ENCODE measurements around the gene NPFFR1. TPM values are rescaled to one million over a fixed set of nuclear protein-coding genes. Genes with fewer than 3 reads are reported as not detected.

The NPFFR1 gene
- total and polyA plus RNA-seq, 10 donors, result under 0.01 to 0.63 (median 0.09) TPM; not detected in 2

DNA sequence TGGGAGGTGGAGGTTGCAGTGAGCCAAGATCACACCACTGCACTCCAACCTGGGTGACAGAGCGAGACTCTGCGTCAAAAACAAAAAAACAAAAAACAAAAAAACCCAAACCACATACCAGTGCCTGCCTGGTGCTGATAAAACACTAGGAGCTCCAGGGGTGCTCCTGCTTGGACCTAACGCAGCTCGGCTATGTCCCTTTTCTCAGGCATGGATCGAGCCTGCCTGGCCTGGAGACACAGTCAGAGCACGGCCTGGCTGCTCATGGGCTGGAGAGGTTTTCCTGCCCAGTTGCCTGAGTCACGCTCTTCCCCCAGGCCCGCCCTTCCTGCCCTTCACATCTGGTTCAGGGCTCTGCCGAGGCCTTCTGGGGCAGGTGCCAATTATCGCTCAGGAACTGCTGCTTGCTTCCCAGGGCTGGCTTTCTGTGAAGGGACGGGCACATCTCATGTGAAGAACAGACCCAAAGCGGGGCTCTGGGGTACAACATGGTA is 12.6 kb upstream of the NPFFR1 start:
- TF ChIP-seq, protein P1, sequence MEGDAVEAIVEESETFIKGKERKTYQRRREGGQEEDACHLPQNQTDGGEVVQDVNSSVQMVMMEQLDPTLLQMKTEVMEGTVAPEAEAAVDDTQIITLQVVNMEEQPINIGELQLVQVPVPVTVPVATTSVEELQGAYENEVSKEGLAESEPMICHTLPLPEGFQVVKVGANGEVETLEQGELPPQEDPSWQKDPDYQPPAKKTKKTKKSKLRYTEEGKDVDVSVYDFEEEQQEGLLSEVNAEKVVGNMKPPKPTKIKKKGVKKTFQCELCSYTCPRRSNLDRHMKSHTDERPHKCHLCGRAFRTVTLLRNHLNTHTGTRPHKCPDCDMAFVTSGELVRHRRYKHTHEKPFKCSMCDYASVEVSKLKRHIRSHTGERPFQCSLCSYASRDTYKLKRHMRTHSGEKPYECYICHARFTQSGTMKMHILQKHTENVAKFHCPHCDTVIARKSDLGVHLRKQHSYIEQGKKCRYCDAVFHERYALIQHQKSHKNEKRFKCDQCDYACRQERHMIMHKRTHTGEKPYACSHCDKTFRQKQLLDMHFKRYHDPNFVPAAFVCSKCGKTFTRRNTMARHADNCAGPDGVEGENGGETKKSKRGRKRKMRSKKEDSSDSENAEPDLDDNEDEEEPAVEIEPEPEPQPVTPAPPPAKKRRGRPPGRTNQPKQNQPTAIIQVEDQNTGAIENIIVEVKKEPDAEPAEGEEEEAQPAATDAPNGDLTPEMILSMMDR (IDR thresholded peaks at IDR 0.05 in 8 of 11, conservative IDR thresholded peaks at IDR 0.05 in 3 of 11), result no peak
- TF ChIP-seq POLR2AphosphoS5 (IDR thresholded peaks at IDR 0.05), result peak; percentile 83 to 85 (median 84)
- intact Hi-C loops (cut with DNase I; ENCODE audit: low total_unique reads), result no loop called here

DNA sequence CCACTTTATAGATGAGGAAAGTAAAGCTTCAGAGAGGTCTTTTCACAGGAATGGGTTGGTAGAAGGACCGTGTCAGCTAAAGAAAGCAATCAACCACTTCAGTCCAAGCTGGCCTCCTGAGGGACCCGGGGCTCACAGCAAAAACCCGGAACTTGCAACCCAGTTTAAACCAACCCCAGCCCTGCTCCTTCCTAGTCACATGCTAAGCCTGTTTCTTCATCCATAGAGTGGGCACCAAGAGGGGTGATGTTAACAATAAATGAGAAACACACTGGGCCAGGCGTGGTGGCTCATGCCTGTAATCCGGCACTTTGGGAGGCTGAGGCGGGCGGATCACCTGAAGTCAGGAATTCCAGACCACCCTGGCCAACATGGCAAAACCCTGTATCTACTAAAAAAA is 12.1 kb upstream of the NPFFR1 start:
- intact Hi-C loops (cut with DNase I; ENCODE audit: low total_unique reads), result no loop called here
- 74 to 95% (median 83%) methylated on average over 7 of the region's 7 CpGs for WGBS, 5 donors
- H3K4me1 ChIP-seq, result peaks cover 0 to 42% (median 17%) of the 10 kb centered on the region in 6 donors
- no peaks in the 10 kb centered on the region for H3K36me3 ChIP-seq
- H3K4me3 ChIP-seq, result no peak overlapping the region
- DNase-seq, result no peak
- no peak for TF ChIP-seq POLR2A (IDR thresholded peaks at IDR 0.05)
- TF ChIP-seq, protein P1 (IDR thresholded peaks at IDR 0.05 in 8 of 11, conservative IDR thresholded peaks at IDR 0.05 in 3 of 11), result no peak
- no peak for TF ChIP-seq POLR2AphosphoS5 (IDR thresholded peaks at IDR 0.05)
- H3K27ac ChIP-seq, result peak overlapping the region; percentile 29 to 79 (median 52)
- H3K27me3 ChIP-seq (replicated peaks in 1 of 7), result no peaks in the 10 kb centered on the region
- H3K9me3 ChIP-seq, result no peaks in the 10 kb centered on the region

More for the DNA sequence above, 12.6 kb upstream of the NPFFR1 start:
- peak overlapping the region; percentile 29 to 79 (median 52) for H3K27ac ChIP-seq
- DNase-seq, result peak; percentile 88
- no peak overlapping the region for H3K4me3 ChIP-seq
- H3K36me3 ChIP-seq, result no peaks in the 10 kb centered on the region
- no peaks in the 10 kb centered on the region for H3K9me3 ChIP-seq
- H3K4me1 ChIP-seq, result peaks cover 0 to 43% (median 18%) of the 10 kb centered on the region in 6 donors
- H3K27me3 ChIP-seq (replicated peaks in 1 of 7), result no peaks in the 10 kb centered on the region
- WGBS, 5 donors, result 25 to 49% (median 30%) methylated on average over 11 to 12 of the region's 12 CpGs

DNA sequence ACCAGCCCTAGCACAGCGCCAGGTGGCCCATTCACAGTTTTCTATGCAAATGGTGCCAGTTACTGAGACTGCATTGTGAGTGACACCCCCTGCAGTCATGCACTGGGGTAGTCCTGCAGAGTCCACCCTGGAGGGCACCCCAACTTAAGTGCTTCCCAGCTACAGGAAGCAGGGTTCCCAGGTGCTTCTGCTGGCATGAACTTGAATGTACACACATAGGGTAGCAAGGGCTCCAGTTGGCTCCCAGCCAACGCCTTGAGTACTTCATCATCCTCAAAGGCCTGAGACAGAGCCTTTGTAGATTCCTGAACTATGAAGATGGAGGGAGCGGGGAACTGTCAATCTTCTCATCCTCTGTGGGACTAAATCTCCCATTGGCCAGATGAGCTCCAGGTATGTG is 11.5 kb upstream of the NPFFR1 start:
- H3K36me3 ChIP-seq, result no peaks in the 10 kb centered on the region
- DNase-seq, result no peak
- WGBS, 5 donors, result 90 to 100% (median 92%) methylated on average over 1 to 3 of the region's 3 CpGs
- no peaks in the 10 kb centered on the region for H3K9me3 ChIP-seq
- H3K4me3 ChIP-seq, result no peak overlapping the region
- peaks cover 0 to 42% (median 17%) of the 10 kb centered on the region in 6 donors for H3K4me1 ChIP-seq
- TF ChIP-seq POLR2A (IDR thresholded peaks at IDR 0.05) (no peak), POLR2AphosphoS5 (IDR thresholded peaks at IDR 0.05) (no peak)
- TF ChIP-seq, protein P1 (IDR thresholded peaks at IDR 0.05 in 8 of 11, conservative IDR thresholded peaks at IDR 0.05 in 3 of 11), result no peak
- no peaks in the 10 kb centered on the region for H3K27me3 ChIP-seq (replicated peaks in 1 of 7)
- no peak overlapping the region for H3K27ac ChIP-seq
- intact Hi-C loops (cut with DNase I; ENCODE audit: low total_unique reads), result no loop called here

DNA sequence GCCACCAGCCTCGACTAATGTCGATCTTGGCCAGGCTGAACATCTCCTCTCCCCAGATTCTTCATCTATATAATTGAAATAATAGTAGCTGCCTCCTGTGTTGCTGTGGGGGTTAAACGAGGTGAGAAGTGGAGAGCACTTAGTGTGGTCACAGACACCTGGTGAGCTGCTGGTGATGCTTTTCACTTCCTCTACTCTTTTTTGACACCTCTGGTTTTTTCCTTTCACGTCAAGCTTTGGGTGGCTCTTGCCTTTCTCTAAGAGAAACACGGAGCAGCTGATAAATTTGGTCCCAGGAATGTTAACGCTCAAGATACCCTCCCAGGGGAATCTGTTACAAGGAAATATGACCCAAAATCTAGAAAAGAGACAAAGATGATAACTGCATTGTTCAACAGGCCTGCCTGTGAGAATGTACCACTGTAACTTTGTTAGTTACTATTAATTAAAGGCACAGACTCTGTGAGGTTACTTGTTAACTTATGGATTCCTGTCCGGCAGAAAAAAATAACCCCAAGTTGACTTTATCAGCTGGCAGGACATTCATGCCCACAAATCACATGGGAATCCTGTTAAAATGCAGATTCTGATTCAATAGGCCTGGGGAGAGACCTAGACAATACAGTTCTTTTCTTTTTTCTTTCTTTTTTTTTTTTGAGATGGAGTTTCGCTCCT is 9.5 kb upstream of the NPFFR1 start:
- H3K4me1 ChIP-seq, result peaks cover 0 to 37% (median 16%) of the 10 kb centered on the region in 6 donors
- WGBS, 5 donors, result 69 to 74% (median 72%) methylated on average over 8 of the region's 8 CpGs
- no peaks in the 10 kb centered on the region for H3K36me3 ChIP-seq
- H3K4me3 ChIP-seq, result no peak overlapping the region
- TF ChIP-seq, protein P1 (IDR thresholded peaks at IDR 0.05 in 8 of 11, conservative IDR thresholded peaks at IDR 0.05 in 3 of 11), result no peak
- no peak for TF ChIP-seq POLR2A (IDR thresholded peaks at IDR 0.05)
- TF ChIP-seq POLR2AphosphoS5 (IDR thresholded peaks at IDR 0.05), result no peak
- no peak for DNase-seq
- H3K9me3 ChIP-seq, result no peaks in the 10 kb centered on the region
- no peak overlapping the region for H3K27ac ChIP-seq
- H3K27me3 ChIP-seq (replicated peaks in 1 of 7), result no peaks in the 10 kb centered on the region
- intact Hi-C loops (cut with DNase I; ENCODE audit: low total_unique reads), result no loop called here
